Stromal cell of bone marrow (primary cell): Measurements from ENCODE around the gene SLC49A3.

Experiments
- DNase-seq: peaks from one replicate; pipeline ENCODE4 v3.0.0-alpha.2; 2012; ENCODE audit warnings: low read depth

The SLC49A3 gene

GRCh38 chr4:666822-667544 lies 22.0 kb downstream of the SLC49A3 start:
- no peak for DNase-seq

GRCh38 chr4:666436-666810 lies 22.5 kb downstream of the SLC49A3 start:
- DNase-seq: no peak

- DNase-seq: no peak
These were observed 23.1 kb downstream of the SLC49A3 start for GRCh38 chr4:665751-666435.

- no peak for DNase-seq
These were observed 23.6 kb downstream of the SLC49A3 start for GRCh38 chr4:665381-665750.

- no peak for DNase-seq
These were observed 24.2 kb downstream of the SLC49A3 start for GRCh38 chr4:664713-665231.

- DNase-seq: no peak
These were observed 25.2 kb downstream of the SLC49A3 start for GRCh38 chr4:663438-664428.

GRCh38 chr4:663046-663437 lies 25.9 kb downstream of the SLC49A3 start:
- DNase-seq: no peak

- no peak for DNase-seq
These were observed 26.8 kb downstream of the SLC49A3 start for GRCh38 chr4:661881-662761.

- DNase-seq: no peak
These were observed 27.7 kb downstream of the SLC49A3 start for GRCh38 chr4:661231-661630.

GRCh38 chr4:660401-660800 lies 28.6 kb downstream of the SLC49A3 start:
- DNase-seq: no peak

- no peak for DNase-seq
These were observed 29.1 kb downstream of the SLC49A3 start for GRCh38 chr4:659851-660250.

- DNase-seq: no peak
These were observed 30.0 kb downstream of the SLC49A3 start for GRCh38 chr4:658681-659667.

- DNase-seq: no peak
These were observed 30.9 kb downstream of the SLC49A3 start for GRCh38 chr4:657834-658667.

GRCh38 chr4:657338-657833 lies 31.6 kb downstream of the SLC49A3 start:
- DNase-seq: no peak

- no peak for DNase-seq
These were observed 32.3 kb downstream of the SLC49A3 start for GRCh38 chr4:656436-657337.

- DNase-seq: no peak
These were observed 33.3 kb downstream of the SLC49A3 start for GRCh38 chr4:655464-656151.

GRCh38 chr4:654871-655463 lies 34.0 kb downstream of the SLC49A3 start:
- no peak for DNase-seq
